Renal cortical epithelial cell (primary cell): ENCODE data around the gene DSTN. TPM values are rescaled to one million over a fixed set of nuclear protein-coding genes. Genes with fewer than 3 reads are reported as not detected.

Source experiments
- DNase-seq: peaks from one replicate; pipeline ENCODE4 v3.0.0-alpha.2; 2011; ENCODE audit warnings: low read depth
- total RNA-seq: library from RNA; depleted of rRNA; stranded (reverse); fragments of >200 nt; gene quantifications from 2 replicates; pipeline ENCODE4 v1.2.3, GENCODE V29; 2014

The DSTN gene
- total RNA-seq, 1 donor from 2014 or later, result 433 TPM

DNA sequence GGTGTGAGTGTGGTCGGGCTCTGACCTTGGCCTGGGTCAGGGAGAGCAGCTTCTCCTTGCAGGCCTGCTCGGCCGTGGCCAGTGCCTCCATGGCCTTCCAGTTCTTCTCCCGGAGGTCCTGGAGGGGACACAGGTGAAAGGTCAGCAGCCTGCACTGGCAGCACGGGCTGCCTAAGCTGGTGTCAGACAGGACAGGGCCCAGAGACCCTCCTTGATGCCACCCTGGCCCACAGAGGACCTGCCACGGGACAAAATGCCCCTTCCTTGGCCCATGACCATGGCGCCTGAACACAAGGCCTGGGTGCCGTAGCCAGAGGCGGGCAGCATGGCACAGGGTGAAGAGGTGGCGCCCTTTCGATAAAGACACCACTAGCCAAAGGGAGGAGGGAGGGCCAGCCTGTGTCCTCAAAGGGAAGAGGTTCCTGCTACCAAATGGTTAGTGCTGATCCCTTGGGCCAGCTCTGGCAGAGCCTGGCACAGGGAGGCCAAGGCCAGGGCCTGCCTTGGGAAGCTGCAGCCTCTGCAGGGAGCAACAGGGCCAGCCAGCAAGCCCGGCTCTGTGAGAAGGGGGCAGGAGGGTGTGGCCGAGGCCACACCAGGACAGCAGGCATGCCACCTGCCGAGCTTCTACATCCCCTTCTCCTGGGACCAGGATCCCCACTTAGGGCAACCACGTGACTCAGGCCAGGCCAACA lies 54.8 kb downstream of the DSTN start:
- no peak for DNase-seq

GRCh38 chr20:17625246-17626051 lies 55.6 kb downstream of the DSTN start:
- DNase-seq, result no peak

GRCh38 chr20:17626217-17627007 lies 56.5 kb downstream of the DSTN start:
- DNase-seq, result no peak

DNA sequence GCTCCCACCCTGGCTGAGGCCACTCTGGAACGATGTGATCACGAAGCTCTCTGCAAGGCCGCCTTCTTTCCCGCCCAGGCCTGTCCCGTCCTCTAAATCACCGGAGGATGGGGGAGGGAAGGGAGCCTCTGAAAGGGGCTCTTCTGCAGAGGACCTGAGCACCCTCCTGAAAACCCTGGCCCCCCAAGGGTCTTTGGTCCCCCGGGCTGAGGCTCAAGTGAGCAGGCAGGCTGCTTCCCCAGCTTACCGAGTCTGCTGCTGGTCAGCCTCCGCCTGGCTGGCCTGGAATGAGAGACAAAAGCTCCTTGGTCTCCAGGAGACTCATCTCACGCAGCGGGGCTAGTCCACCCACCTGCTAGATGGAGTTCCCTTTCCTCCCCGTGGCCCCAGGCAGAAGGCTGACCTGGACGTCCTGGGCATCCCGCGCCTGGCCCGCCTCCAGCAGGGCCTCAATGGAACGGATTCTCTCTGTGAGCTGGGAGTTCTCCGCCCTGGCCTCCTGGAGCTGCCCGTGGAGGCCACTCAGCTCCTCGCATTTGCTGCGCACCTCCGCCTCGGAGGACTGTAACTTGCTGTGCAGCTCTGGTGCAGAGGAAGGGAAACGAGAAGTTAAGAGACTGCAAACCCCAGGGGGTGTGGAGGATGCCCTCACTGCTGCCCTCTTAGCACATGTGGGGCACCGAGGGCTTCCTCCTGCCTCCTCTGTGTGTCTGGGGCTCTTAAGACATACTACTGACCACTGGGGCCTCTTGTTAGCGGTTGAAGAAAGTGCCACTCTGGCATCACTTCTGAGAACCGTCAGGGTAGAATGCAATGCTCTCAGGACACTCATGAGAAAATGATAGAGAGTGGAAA lies 57.5 kb downstream of the DSTN start:
- no peak for DNase-seq

- DNase-seq, result no peak
These were observed 58.4 kb downstream of the DSTN start for GRCh38 chr20:17628101-17628841.

- DNase-seq, result no peak
These were observed 59.1 kb downstream of the DSTN start for GRCh38 chr20:17629025-17629424.

DNA sequence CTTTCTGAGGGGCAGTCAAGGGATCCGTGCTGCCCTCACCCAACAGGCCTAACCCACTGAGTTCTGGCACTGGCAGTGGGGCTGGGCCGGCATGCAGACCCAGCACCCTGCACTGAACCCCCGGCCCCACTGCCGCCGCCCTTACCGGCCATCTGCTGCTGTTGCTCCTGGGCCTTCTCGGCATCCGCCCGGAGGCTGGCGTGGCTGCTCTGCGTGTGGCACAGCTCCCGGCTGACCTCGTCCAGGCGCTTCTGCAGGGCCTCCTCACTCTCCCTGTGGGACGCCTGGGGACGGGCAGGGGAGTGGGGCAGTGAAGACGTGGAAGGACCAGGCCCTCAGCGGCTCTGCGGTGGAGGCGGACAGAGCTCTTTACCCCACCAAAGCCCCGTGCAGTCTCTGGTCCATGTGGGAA lies 59.8 kb downstream of the DSTN start:
- DNase-seq, result no peak

DNA sequence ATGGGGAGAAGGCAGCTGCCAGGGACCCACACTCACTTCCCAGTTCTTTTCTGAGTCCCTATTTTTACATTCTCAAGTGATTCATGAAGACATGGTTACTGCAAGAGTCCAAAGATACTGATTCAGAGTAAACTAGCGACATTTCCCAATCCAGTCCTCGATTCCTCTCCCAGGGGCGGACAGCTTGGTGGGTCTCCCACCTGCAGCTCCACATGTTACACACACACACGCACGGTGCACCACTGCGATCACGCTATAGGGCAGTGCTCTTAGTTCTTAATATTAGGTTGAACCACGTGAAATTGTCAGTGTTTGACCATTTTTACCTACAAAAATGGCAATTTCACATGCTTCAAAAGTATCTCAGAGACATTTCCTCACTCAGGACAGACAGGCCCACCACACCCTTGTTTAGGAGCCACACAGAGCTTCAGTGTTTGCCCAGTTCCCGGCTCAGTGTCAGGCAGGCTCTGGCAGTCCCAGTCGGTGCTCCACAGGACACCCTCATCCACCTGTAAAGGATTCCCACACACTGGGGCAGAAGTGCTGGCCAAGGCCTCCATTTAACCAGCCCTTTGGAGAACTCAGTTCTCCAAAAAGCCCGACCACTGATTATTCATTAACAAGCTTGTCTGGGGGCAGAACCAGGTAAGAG lies 60.4 kb downstream of the DSTN start:
- no peak for DNase-seq

DNA sequence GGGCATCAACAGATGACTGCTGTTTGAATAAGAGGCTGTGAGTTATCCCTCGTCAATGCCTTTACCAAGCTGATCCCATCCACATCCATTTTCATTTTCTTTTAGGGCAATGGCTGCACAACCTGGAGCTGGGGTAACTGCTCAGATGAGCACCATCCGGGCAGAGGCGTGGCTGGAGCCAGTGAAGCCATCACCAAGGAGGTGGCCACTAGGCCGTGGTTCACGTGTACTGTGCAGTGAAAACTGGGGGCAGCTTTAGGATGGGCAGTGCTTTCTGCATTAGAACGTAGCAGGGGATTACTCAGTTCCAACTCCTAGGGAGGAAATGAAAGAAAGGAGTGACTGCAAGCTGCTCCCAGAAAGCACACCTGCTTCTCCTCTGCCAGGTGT lies 60.9 kb downstream of the DSTN start:
- no peak for DNase-seq

DNA sequence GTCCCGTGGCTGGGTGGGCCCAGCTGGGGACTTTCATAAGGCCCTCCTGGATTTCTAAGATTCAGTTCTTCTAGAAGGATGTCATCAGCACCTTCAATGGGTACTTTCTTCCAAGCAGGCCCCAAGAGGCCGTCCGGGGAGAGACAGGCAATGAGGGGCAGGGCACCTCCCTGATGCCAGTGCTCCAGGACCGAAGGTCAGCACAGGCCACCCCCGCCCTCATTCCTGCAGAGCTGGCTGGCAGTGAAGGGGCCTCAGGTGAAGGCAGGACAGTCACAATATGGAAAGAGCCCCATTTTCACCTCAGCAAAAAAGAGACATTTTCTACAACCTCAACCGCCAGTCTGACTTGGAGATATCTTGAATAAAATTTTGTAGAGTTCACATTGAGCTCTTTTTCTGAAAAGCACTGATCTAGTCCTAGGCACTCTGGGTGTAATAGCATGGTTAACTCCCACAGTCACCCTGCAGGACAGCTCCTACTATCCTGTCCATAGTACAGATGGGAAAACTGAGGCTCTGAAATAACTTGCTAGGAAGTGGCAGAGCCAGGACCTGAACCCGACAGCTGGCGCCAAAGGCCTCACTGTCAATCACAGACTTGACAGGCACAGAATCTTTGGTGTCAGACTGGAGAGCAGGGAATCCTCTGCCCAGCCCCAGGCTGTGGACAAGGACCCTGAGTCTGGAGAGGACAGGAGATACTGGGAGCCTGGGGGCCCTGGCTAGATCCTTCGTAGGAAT lies 61.9 kb downstream of the DSTN start:
- DNase-seq, result no peak

DNA sequence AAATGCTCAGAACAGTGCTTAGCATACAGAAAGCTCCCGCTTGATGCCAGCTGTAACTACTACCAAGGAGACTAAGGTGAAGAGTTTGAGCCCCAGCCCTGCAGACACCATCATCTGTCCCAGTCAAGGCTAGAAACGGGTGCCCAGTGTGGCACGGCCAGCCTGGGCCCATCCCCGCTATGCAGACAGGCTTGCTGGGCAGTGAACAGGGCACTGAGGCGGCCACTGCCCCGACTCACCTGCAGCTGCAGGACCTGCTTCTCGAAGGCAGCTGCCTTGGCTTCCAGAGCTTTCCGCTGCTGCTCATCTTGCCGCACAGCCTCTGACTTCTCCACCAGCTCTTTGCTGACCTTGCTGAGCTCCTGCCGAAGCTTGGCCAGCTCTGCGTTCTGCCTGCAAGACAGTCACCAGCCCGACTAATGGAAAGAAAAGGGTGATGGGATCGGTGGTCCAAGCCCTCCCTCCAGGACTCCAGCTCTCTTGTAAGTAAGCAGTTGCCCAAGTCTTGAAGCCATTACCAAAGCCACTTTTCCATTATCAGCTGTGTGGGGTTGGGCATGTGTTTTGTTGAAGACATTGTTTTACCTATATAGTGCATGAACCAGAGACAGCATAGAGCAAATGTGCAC lies 63.5 kb downstream of the DSTN start:
- no peak for DNase-seq

- no peak for DNase-seq
These were observed 64.1 kb downstream of the DSTN start for GRCh38 chr20:17633850-17634500.

DNA sequence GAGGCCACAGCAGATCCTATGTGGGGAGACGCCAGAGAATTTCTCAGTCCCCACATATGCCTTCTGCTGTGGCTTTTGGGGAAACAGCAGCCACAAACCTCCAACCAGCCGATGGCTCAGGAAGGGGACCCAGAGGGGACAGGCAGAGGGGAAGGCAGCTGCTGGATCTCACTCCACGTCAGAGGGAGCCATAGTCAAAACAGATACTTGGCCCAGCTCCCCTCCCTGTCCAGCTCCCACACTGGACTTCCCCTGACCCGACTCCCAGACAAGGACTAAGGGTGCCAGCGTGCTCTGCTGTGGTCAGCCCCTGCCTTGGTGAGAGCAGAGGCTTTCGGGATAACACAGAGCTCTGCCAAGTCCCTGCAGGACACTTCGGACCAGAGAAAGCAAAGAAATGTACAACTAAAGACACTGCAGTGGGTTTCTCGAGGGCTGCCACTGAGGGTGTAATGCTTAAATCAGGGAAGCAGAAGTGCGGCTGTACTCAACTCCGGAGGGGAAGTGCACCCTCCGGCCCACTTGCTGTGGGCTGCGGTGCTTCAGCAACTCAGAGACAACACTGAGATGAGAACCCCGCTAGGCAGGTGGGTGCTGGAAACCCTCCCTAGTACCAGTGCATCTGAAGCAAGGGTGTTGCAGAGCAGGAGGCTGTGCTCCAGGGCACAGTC lies 64.9 kb downstream of the DSTN start:
- no peak for DNase-seq

GRCh38 chr20:17635332-17636244 lies 65.7 kb downstream of the DSTN start:
- peak; percentile 16 for DNase-seq

GRCh38 chr20:17636523-17637412 lies 66.9 kb downstream of the DSTN start:
- DNase-seq, result no peak

GRCh38 chr20:17637413-17637780 lies 67.5 kb downstream of the DSTN start:
- DNase-seq, result no peak
